K562 (cell line): ENCODE results near the gene NLGN2.

Experiments used
- CHD1 ChIP-seq: fragments of 200-600 bp; sonication (generic); IDR thresholded peaks from one replicate; pipeline ENCODE4 v1.6.1; 2012; ENCODE audit warnings: mild to moderate bottlenecking, moderate library complexity, low read length, inconsistent platforms
- EGR1 ChIP-seq: fragments of 450-650 bp; conservative IDR thresholded peaks from 2 replicates; pipeline ENCODE4 v1.6.1; 2017; ENCODE audit warnings: mild to moderate bottlenecking
- EP300 ChIP-seq: IDR thresholded peaks from 2 replicates; pipeline ENCODE4 v1.6.1; 2012; ENCODE audit warnings: low read length, improper control_type of control experiment
- JUN ChIP-seq, 2 experiments: sonication (generic) in 1 of 2; formaldehyde crosslinking in 1 of 2; IDR thresholded peaks; 2 replicates each; pipeline versions ENCODE4 v1.6.1 to v1.8.0; 2012 to 2022; ENCODE audit warnings: borderline replicate concordance in 2 of 2, mild to moderate bottlenecking in 2 of 2, improper control_type of control experiment in 1 of 2, low read depth in 1 of 2, low read length in 1 of 2, missing genetic modification reagents in 1 of 2
- MCM7 ChIP-seq, 2 experiments: fragments of 450-650 bp; IDR thresholded peaks; 2 replicates each; pipeline ENCODE4 v1.6.1; 2016 to 2018
- NFIX ChIP-seq: fragments of 250-450 bp; sonication (Bioruptor Pico); IDR thresholded peaks from 2 replicates; pipeline ENCODE4 v1.4.0; 2020; ENCODE audit warnings: low read depth, mild to moderate bottlenecking, moderate library complexity
- POLR2A ChIP-seq: fragments of 450-650 bp; conservative IDR thresholded peaks from 2 replicates; pipeline ENCODE4 v1.6.1; 2016
- ZNF282 ChIP-seq: sonication (generic); formaldehyde crosslinking; IDR thresholded peaks from 2 replicates; pipeline ENCODE4 v1.8.1; 2023; ENCODE audit warnings: missing genetic modification reagents
- TF ChIP-seq, protein P1 (sequence below), 3 experiments: IDR thresholded peaks in 2 of 3; conservative IDR thresholded peaks in 1 of 3; 2 replicates each; pipeline ENCODE4 v1.5.1; 2011 to 2012; ENCODE audit warnings: low read length in 3 of 3, mild to moderate bottlenecking in 3 of 3, control low read depth in 2 of 3, improper control_type of control experiment in 1 of 3, inconsistent platforms in 1 of 3, low read depth in 1 of 3, mixed read lengths in 1 of 3, moderate library complexity in 1 of 3; ENCODE audit not compliant: insufficient read depth in 2 of 3
- TF ChIP-seq, protein P2 (sequence below): fragments of 250-450 bp; sonication (Bioruptor Pico); IDR thresholded peaks from 2 replicates; pipeline ENCODE4 v1.5.0; 2022; ENCODE audit warnings: mild to moderate bottlenecking
- TF ChIP-seq, protein P3 (sequence below): fragments of 250-450 bp; sonication (Bioruptor Pico); IDR thresholded peaks from 2 replicates; pipeline ENCODE4 v1.8.0; 2022; ENCODE audit warnings: inconsistent platforms

GRCh38 chr17:7419819-7420610 is 12.4 kb downstream of the NLGN2 start, which contains the start of gene SPEM1:
- TF ChIP-seq JUN (IDR thresholded peaks at IDR 0.05; ENCODE audit: borderline replicate concordance, low read depth, low read length) = no peak
- no peak for TF ChIP-seq JUN (CRISPR knock-in tag; IDR thresholded peaks at IDR 0.05; ENCODE audit: borderline replicate concordance)
- no peak for TF ChIP-seq EGR1
- no peak for TF ChIP-seq ZNF282
- no peak for TF ChIP-seq POLR2A
- no peak for TF ChIP-seq EP300
- TF ChIP-seq, protein P1, sequence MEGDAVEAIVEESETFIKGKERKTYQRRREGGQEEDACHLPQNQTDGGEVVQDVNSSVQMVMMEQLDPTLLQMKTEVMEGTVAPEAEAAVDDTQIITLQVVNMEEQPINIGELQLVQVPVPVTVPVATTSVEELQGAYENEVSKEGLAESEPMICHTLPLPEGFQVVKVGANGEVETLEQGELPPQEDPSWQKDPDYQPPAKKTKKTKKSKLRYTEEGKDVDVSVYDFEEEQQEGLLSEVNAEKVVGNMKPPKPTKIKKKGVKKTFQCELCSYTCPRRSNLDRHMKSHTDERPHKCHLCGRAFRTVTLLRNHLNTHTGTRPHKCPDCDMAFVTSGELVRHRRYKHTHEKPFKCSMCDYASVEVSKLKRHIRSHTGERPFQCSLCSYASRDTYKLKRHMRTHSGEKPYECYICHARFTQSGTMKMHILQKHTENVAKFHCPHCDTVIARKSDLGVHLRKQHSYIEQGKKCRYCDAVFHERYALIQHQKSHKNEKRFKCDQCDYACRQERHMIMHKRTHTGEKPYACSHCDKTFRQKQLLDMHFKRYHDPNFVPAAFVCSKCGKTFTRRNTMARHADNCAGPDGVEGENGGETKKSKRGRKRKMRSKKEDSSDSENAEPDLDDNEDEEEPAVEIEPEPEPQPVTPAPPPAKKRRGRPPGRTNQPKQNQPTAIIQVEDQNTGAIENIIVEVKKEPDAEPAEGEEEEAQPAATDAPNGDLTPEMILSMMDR (IDR thresholded peaks at IDR 0.05 in 2 of 3, conservative IDR thresholded peaks at IDR 0.05 in 1 of 3; ENCODE audit: insufficient read depth in 2 of 3, low read depth in 1 of 3, low read length in 3 of 3) = no peak
- TF ChIP-seq, protein P2, sequence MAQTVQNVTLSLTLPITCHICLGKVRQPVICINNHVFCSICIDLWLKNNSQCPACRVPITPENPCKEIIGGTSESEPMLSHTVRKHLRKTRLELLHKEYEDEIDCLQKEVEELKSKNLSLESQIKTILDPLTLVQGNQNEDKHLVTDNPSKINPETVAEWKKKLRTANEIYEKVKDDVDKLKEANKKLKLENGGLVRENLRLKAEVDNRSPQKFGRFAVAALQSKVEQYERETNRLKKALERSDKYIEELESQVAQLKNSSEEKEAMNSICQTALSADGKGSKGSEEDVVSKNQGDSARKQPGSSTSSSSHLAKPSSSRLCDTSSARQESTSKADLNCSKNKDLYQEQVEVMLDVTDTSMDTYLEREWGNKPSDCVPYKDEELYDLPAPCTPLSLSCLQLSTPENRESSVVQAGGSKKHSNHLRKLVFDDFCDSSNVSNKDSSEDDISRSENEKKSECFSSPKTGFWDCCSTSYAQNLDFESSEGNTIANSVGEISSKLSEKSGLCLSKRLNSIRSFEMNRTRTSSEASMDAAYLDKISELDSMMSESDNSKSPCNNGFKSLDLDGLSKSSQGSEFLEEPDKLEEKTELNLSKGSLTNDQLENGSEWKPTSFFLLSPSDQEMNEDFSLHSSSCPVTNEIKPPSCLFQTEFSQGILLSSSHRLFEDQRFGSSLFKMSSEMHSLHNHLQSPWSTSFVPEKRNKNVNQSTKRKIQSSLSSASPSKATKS (CRISPR knock-in tag) = no peak
- TF ChIP-seq NFIX = no peak
- no peak for TF ChIP-seq CHD1
- no peak for TF ChIP-seq MCM7 (IDR thresholded peaks at IDR 0.05)
- TF ChIP-seq, protein P3, sequence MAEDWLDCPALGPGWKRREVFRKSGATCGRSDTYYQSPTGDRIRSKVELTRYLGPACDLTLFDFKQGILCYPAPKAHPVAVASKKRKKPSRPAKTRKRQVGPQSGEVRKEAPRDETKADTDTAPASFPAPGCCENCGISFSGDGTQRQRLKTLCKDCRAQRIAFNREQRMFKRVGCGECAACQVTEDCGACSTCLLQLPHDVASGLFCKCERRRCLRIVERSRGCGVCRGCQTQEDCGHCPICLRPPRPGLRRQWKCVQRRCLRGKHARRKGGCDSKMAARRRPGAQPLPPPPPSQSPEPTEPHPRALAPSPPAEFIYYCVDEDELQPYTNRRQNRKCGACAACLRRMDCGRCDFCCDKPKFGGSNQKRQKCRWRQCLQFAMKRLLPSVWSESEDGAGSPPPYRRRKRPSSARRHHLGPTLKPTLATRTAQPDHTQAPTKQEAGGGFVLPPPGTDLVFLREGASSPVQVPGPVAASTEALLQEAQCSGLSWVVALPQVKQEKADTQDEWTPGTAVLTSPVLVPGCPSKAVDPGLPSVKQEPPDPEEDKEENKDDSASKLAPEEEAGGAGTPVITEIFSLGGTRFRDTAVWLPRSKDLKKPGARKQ (CRISPR knock-in tag) = no peak
